Endothelial cell of umbilical vein (primary cell): Measurements from ENCODE around the gene CCT8. TPM values are rescaled to one million over a fixed set of nuclear protein-coding genes. Genes with fewer than 3 reads are reported as not detected.

Source experiments
- BruUV-seq: library from RNA; stranded (reverse); fragments of 400-500 nt; replicated peaks from 2 replicates; lab custom pipeline; 2021; lab: Mats Ljungman, UMichigan
- CTCF ChIA-PET: fragments of 300-600, 350-600 bp; sonication (Branson Sonifier 250); formaldehyde crosslinking; loops from one replicate; lab custom pipeline; 2021; ENCODE audit warnings: antibody characterized with exemption, inconsistent platforms; lab: Charles Lee
- POLR2A ChIA-PET: fragments of 300-600, 350-600 bp; sonication (Branson Sonifier 250); formaldehyde crosslinking; loops from one replicate; lab custom pipeline; 2021; ENCODE audit warnings: antibody characterized with exemption, inconsistent platforms; lab: Charles Lee
- DNase-seq: peaks from one replicate; pipeline ENCODE4 v3.0.0-alpha.2; 2011; ENCODE audit warnings: low read depth, low spot score
- FAIRE-seq: peaks from 2 replicates; lab custom pipeline; 2011; peaks lifted over from hg19 to GRCh38; lab: Jason Lieb, UNC
- H2AFZ ChIP-seq: 2 replicates; pipeline ENCODE4 v1.6.0; 2012; ENCODE audit warnings: low read depth, low read length, control low read depth, inconsistent platforms
- H3K27ac ChIP-seq: 2 replicates; pipeline ENCODE4 v1.5.1; 2011; ENCODE audit warnings: low read depth, mild to moderate bottlenecking, control low read depth, low read length, moderate library complexity; ENCODE audit not compliant: insufficient read depth
- H3K27me3 ChIP-seq, 2 experiments: 2 replicates each; pipeline versions ENCODE4 v1.6.0 to v1.6.1; 2011; ENCODE audit warnings: low read length in 2 of 2, mixed read lengths in 1 of 2; ENCODE audit not compliant: control insufficient read depth in 2 of 2, insufficient read depth in 2 of 2
- H3K36me3 ChIP-seq, 2 experiments: 2 replicates in 1 of 2; 3 replicates in 1 of 2; pipeline ENCODE4 v1.5.1; 2011; ENCODE audit warnings: low read length in 2 of 2, mild to moderate bottlenecking in 1 of 2, moderate library complexity in 1 of 2; ENCODE audit not compliant: control insufficient read depth in 2 of 2, insufficient read depth in 2 of 2; ENCODE audit errors: extremely low read depth in 1 of 2
- H3K4me1 ChIP-seq: 3 replicates; pipeline ENCODE4 v1.5.1; 2011; ENCODE audit warnings: mild to moderate bottlenecking, low read length; ENCODE audit not compliant: control insufficient read depth, insufficient read depth; ENCODE audit errors: extremely low read depth
- H3K4me2 ChIP-seq: 2 replicates; pipeline ENCODE4 v1.6.1; 2011; ENCODE audit warnings: low read length, control low read depth, mixed read lengths; ENCODE audit not compliant: insufficient read depth
- H3K4me3 ChIP-seq, 3 experiments: fragments of 200-600 bp in 1 of 3; sonication (generic), shearing (Covaris generic) in 1 of 3; replicated peaks in 1 of 3; 2 replicates each; pipeline ENCODE4 v1.5.1; 2011 to 2016; ENCODE audit warnings: control low read depth in 3 of 3, low read length in 3 of 3, mild to moderate bottlenecking in 2 of 3, inconsistent platforms in 1 of 3, low read depth in 1 of 3, moderate library complexity in 1 of 3; ENCODE audit not compliant: insufficient read depth in 1 of 3
- H3K79me2 ChIP-seq: 2 replicates; pipeline ENCODE4 v1.6.0; 2012; ENCODE audit warnings: low read length, inconsistent platforms; ENCODE audit not compliant: control insufficient read depth, insufficient read depth
- H3K9ac ChIP-seq: replicated peaks from 2 replicates; pipeline ENCODE3; 2011; ENCODE audit warnings: low read length, control low read depth; ENCODE audit not compliant: insufficient read depth; ENCODE audit errors: extremely low read depth
- H3K9me1 ChIP-seq: replicated peaks from 3 replicates; pipeline ENCODE4 v1.6.0; 2011; ENCODE audit warnings: mild to moderate bottlenecking, low read length; ENCODE audit not compliant: control insufficient read depth, insufficient read depth; ENCODE audit errors: extremely low read depth
- H3K9me3 ChIP-seq: replicated peaks from 2 replicates; pipeline ENCODE4 v1.5.1; 2012; ENCODE audit warnings: low read length, inconsistent platforms; ENCODE audit not compliant: control insufficient read depth, insufficient read depth
- H4K20me1 ChIP-seq: replicated peaks from 2 replicates; pipeline ENCODE3; 2011; ENCODE audit warnings: mild to moderate bottlenecking, low read length; ENCODE audit not compliant: control insufficient read depth, insufficient read depth; ENCODE audit errors: extremely low read depth
- EZH2 ChIP-seq: IDR thresholded peaks from 2 replicates; pipeline ENCODE4 v1.6.1; 2012; ENCODE audit warnings: borderline replicate concordance, low read depth, mild to moderate bottlenecking, moderate library complexity, low read length, inconsistent platforms; ENCODE audit not compliant: severe bottlenecking
- FOS ChIP-seq: IDR thresholded peaks from 2 replicates; pipeline ENCODE4 v1.6.1; 2011; ENCODE audit warnings: mild to moderate bottlenecking, low read length, moderate library complexity, borderline replicate concordance; ENCODE audit not compliant: insufficient read depth
- GATA2 ChIP-seq: IDR thresholded peaks from 2 replicates; pipeline ENCODE4 v1.7.0; 2011; ENCODE audit warnings: low read depth, mild to moderate bottlenecking, moderate library complexity, mixed read lengths, low read length; ENCODE audit not compliant: insufficient read length, insufficient read depth
- JUN ChIP-seq: IDR thresholded peaks from 2 replicates; pipeline ENCODE4 v1.6.1; 2011; ENCODE audit warnings: borderline replicate concordance, low read depth; ENCODE audit not compliant: insufficient read length, insufficient read depth
- MAX ChIP-seq: IDR thresholded peaks from 2 replicates; pipeline ENCODE4 v1.6.1; 2011; ENCODE audit not compliant: insufficient read depth, insufficient read length
- MYC ChIP-seq: IDR thresholded peaks from one replicate; pipeline ENCODE4 v1.6.1; 2011; ENCODE audit warnings: mild to moderate bottlenecking, low read depth, low read length
- POLR2A ChIP-seq: IDR thresholded peaks from 2 replicates; pipeline ENCODE4 v1.6.1; 2012; ENCODE audit warnings: low read depth, mild to moderate bottlenecking, control low read depth, low read length
- POLR2AphosphoS5 ChIP-seq: IDR thresholded peaks from 2 replicates; pipeline ENCODE4 v1.6.1; 2012; ENCODE audit warnings: low read depth, mild to moderate bottlenecking, control low read depth, low read length, moderate library complexity; ENCODE audit not compliant: insufficient read depth
- dilution Hi-C: fragments of 300-500 bp; cut with MboI; formaldehyde crosslinking; loops from one replicate; pipeline ENCODE4 v1.15.0; 2019; ENCODE audit warnings: low sequenced_read_pairs; ENCODE audit not compliant: extremely low pct_ligation_motif_present
- intact Hi-C: fragments of 100-400 bp; cut with micrococcal nuclease; formaldehyde crosslinking; loops from one replicate; pipeline ENCODE4 v1.10.0; 2022
- polyA plus RNA-seq, 4 experiments: library from polyadenylated mRNA; depleted of rRNA in 3 of 4; stranded (reverse) in 3 of 4; unstranded in 1 of 4; fragments of >200 nt; gene quantifications; 2 replicates each; pipeline versions ENCODE4 v1.2.1 to v1.2.3, GENCODE V29; 2011 to 2012; ENCODE audit warnings: missing spikeins in 1 of 4
- total RNA-seq: library from RNA; stranded (reverse); gene quantifications from 2 replicates; pipeline ENCODE4 v1.2.3, GENCODE V29; 2021
- TF ChIP-seq, protein P1 (sequence below), 2 donors: IDR thresholded peaks; 1 replicate in 1 of 2; 2 replicates in 1 of 2; pipeline ENCODE4 v1.5.1; 2011; ENCODE audit warnings: low read length in 2 of 2, mild to moderate bottlenecking in 2 of 2, moderate library complexity in 2 of 2, control low read depth in 1 of 2, inconsistent platforms in 1 of 2, low read depth in 1 of 2; ENCODE audit not compliant: insufficient read depth in 1 of 2; ENCODE audit errors: extremely low read depth in 1 of 2

Gene CCT8
- total and polyA plus RNA-seq, 2 donors (not counting 3 experiments of a cell fraction or from before 2014, with no cell fraction given) = 102 to 212 TPM

GRCh38 chr21:29104239-29104708, 30.8 kb upstream of the CCT8 start:
- BruUV-seq = no TSS peak
- no peak for DNase-seq
- POLR2A ChIA-PET = no interaction called here

DNA sequence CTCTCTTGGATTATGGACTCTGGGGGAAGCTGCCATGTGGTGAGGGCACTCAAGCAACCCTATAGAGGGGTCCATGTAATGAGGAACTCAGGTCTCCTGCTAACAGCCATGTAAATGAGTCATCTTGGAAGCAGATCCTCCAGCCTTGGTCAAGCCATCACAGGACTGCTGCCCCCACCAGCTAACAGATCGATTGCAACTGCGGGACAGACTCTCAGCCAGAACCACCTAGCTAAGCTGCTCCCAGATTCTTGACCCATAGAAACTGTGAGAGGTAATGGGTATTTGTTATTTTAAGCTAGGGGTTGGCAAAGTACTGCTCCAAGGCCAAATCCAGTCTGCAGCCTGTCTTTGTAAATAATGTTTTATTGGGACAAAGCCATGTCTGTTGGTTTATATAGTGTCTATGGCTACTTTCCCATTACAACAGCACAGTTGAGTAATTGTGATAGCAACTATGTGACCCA, 29.4 kb upstream of the CCT8 start:
- ChIA-PET CTCF (no interaction called here), POLR2A (interaction anchor here (0.7 kb wide), 1 partner anchor 32 kb away, joined by 6 read pairs; no protein-coding TSS in a partner anchor)
- no TSS peak for BruUV-seq
- H3K4me1 ChIP-seq = peaks cover 3% of the 10 kb centered on the region
- H3K9me1 ChIP-seq = no peaks in the 10 kb centered on the region
- no peak overlapping the region for H3K4me2 ChIP-seq
- dilution Hi-C loops = no loop called here
- H3K9me3 ChIP-seq = no peaks in the 10 kb centered on the region
- H2AFZ ChIP-seq = no peak overlapping the region
- TF ChIP-seq MAX (no peak), GATA2 (no peak), JUN (no peak), POLR2AphosphoS5 (no peak), FOS (no peak), MYC (no peak), POLR2A (no peak), EZH2 (no peak)
- TF ChIP-seq, protein P1, sequence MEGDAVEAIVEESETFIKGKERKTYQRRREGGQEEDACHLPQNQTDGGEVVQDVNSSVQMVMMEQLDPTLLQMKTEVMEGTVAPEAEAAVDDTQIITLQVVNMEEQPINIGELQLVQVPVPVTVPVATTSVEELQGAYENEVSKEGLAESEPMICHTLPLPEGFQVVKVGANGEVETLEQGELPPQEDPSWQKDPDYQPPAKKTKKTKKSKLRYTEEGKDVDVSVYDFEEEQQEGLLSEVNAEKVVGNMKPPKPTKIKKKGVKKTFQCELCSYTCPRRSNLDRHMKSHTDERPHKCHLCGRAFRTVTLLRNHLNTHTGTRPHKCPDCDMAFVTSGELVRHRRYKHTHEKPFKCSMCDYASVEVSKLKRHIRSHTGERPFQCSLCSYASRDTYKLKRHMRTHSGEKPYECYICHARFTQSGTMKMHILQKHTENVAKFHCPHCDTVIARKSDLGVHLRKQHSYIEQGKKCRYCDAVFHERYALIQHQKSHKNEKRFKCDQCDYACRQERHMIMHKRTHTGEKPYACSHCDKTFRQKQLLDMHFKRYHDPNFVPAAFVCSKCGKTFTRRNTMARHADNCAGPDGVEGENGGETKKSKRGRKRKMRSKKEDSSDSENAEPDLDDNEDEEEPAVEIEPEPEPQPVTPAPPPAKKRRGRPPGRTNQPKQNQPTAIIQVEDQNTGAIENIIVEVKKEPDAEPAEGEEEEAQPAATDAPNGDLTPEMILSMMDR (IDR thresholded peaks at IDR 0.05; ENCODE audit: extremely low read depth in 1 of 2, insufficient read depth in 1 of 2, low read depth in 1 of 2, low read length in 2 of 2) = no peak
- H3K27me3 ChIP-seq = no peaks in the 10 kb centered on the region
- H3K36me3 ChIP-seq = peaks cover 0 to 2% of the 10 kb centered on the region in 2 experiments
- H3K79me2 ChIP-seq = no peaks in the 10 kb centered on the region
- DNase-seq (no peak), FAIRE-seq (no peak)
- no peak overlapping the region for H3K4me3 ChIP-seq
- no peak overlapping the region for H3K9ac ChIP-seq
- intact Hi-C loops = no loop called here
- no peak overlapping the region for H3K27ac ChIP-seq
- H4K20me1 ChIP-seq = no peaks in the 10 kb centered on the region

More at GRCh38 chr21:29104239-29104708, 30.8 kb upstream of the CCT8 start:
- TF ChIP-seq, protein P1 (IDR thresholded peaks at IDR 0.05; ENCODE audit: extremely low read depth in 1 of 2, insufficient read depth in 1 of 2, low read depth in 1 of 2, low read length in 2 of 2) = no peak
- no peak for TF ChIP-seq JUN
- TF ChIP-seq POLR2A = no peak
- dilution Hi-C loops (no loop called here), intact Hi-C loops (no loop called here)
- Histone ChIP-seq H3K4me3 (no peak overlapping the region), H3K27ac (no peak overlapping the region), H3K4me1 (peaks cover 3% of the 10 kb centered on the region), H2AFZ (no peak overlapping the region), H3K27me3 (no peaks in the 10 kb centered on the region), H4K20me1 (no peaks in the 10 kb centered on the region), H3K9ac (no peak overlapping the region), H3K36me3 (peaks cover 0 to 2% of the 10 kb centered on the region in 2 experiments), H3K9me1 (no peaks in the 10 kb centered on the region), H3K4me2 (no peak overlapping the region), H3K79me2 (no peaks in the 10 kb centered on the region), H3K9me3 (no peaks in the 10 kb centered on the region)
- FAIRE-seq = no peak
- CTCF ChIA-PET = interaction anchor here (1.1 to 1.8 kb wide), 4 partner anchors 8 to 269 kb away, joined by 3 to 5 read pairs (median 4); no protein-coding TSS in a partner anchor
